NK-92 (cell line): ENCODE results near the gene STK33.

Source experiments
- DNase-seq: peaks from one replicate; lab custom pipeline; 2025; ENCODE audit not compliant: unreplicated experiment; lab: John Stamatoyannopoulos, UW

STK33 gene

DNA sequence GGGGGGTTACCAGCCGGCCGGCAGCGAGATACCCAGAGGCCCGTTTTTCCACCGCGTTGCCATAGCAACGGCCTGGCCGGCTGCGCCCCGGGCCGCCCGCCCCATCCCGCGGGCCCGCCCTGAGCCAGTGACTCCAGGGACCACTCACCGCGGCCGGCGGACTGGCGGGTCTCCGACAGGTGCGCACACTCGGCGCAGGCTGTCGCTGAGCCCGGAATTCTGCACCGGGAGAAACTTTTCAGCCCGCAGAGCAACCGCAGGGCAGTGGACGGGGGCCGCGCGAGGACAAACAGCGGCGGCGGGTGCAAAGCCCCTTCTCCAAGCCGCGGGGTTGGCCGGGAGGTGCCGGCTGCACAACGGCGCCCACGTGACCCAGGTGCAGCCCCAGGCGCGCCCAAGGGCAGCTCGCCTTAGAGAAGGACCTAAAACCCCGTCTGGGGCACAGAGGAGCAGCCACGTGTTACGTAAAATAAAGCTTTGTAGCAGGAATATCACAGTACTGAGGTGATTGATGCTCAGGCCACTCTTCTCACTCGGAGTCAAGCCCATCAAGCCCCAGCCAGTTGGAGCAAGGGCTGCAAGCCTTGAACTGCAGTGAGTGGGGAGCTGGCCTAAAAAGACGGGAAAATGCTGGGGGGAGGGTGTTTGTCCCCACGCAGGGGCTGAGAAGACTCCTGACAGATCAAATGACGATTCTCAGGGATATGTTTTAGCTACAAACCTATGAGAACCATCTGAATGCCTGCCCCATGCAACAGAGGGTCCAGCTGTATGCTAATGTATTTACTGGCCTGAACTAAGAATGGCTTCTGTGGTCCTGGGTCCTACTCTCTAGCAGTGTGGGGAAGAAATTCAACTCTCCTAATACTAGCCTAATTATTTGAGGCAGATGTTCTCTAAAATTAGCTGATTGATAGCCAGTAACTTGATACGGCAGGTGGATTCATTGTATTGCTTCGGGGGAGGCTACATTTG is at the start of gene STK33:
TSS of gene STK33 (minus strand) at position 294 of the 975 bp plus-strand sequence. CDS start 119,323 bp downstream, outside the sequence.
- DNase-seq = no peak

DNA sequence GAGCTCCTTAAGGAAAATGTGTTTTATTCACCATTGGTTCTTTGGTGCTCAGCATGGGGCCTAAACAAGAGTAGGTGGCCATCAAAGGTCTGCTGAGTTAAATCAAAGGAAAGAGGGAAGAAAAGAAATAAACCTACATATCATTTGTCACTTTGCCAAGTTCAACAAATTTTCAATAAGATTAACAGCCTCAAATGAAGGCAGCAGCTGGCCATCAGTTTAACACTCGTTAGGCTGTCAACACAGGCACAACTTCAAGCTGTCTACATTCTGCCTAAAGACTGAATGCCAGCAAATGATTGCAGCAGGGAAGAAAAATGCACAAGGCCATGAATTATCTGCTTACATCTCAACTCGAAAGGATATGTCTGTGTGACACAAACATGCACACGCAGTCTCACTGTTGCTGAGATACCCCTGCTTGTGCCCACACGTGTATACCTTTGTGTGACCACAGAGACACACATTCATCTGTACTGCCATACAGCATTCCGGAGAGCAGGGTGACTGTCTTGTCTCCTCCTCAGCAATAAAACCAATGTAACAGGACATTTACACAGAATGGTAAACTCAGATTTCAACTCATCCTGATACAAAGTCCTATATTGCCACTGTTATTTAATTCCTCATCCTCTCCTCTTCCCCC is 48.3 kb upstream of the STK33 start:
- DNase-seq = no peak

GRCh38 chr11:8641332-8641731 is 47.3 kb upstream of the STK33 start:
- no peak for DNase-seq

DNA sequence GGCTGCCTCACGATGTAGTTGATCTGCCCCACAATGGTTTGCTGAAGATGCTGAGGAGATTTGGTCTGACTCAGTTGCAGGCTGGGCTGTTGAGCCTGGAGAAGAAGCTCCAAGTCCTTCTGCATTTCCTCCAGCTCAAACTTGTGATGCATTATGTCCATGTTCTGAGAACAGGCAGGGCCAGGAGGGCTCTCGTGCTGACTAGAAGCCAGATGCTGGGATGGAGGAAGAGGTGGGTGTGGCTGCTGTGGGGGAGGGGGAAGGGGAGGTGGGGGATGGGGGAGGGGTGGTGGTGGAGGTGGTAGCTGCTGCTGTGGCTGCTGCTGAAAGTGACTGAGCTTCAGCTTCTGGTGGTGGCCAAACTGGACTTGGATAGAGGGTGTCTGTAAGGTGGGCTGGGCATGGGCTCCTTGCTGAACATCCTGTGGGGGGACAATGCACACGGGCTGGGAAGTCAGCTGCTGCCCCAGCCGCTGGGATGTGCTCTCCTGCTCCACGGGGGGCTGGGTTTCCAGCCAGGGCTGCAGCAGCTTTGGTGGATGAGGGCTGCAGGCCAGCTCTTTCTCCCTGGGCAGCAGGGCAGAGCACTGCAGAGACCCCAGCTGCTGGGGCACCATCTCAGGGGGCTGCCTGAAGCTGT is 46.4 kb upstream of the STK33 start:
- DNase-seq = no peak

DNA sequence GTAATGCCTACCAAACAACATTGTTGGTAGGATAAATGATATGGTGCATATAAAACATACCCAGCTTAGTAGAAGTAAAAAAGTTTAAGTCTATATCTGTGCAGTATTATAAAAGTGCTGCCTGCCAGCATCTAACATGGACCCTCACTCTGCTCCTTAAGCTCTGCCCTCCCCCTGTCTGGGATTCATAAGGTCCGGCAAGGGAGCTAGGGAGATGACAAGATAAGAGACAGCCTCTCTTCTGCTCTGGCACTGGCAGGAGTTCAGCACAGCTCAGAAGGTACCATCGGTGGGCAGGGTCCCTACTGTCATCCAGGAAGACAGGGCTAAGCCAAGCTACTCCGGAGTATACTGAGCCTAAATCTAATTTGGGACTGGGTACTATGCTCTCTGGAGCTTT is 45.6 kb upstream of the STK33 start:
- DNase-seq = no peak

DNA sequence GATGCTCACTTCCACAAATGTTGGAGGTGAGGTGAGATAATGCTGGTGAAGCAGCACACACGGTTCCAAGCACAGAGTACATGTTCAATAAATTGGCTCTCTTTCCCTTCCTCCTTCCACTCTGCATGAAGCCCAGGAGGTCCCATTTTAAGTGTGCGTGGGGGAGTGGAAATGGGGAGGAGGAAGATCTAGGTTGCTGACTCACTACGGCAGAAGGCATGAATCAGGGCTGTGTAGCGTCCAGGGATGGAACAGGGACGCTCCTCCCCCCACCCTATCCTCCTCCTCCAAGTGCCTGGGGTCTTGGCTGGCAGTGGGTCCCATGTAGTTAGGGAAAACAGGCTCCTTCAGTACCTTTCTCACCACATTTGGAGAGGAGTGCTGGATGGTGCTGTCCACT is 44.3 kb upstream of the STK33 start:
- DNase-seq = no peak

- no peak for DNase-seq
Measured at GRCh38 chr11:8636127-8636526, 42.1 kb upstream of the STK33 start.

GRCh38 chr11:8634498-8634897 is 40.5 kb upstream of the STK33 start:
- no peak for DNase-seq

DNA sequence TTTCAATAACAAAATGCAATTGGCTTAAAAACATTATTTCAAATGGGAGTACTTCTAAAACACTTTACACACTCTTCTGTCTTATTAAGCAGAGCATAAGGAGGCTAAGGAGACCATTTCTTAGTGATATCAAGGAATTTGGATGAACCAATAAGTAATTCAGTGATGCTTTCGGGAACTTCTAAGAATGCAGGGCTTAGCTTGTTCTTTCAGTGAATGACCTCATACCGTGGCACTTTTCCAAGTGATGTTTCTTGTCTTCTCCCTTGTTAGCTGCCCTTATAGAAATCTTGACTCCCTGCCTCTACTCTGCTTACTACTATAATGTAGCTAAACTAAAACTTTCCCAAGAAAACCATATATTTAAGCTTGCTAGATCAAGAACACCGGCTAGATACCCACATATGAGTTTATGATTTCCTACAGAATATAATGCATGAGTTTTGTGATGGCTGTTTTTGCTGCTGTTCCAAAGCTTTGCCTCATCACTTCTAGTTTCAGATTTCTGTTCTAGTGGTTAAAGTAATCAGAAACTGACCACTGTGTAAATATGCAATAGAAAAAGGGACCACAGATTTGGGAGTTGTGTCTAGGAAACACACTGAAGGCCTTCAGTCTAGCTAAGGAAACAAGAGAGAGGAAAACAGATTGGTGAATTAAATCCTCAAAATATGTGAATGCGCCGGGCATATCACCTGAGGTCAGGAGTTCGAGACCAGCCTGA is 37.5 kb upstream of the STK33 start:
- no peak for DNase-seq

- DNase-seq = no peak
Measured at GRCh38 chr11:8624698-8625097, 30.7 kb upstream of the STK33 start.

DNA sequence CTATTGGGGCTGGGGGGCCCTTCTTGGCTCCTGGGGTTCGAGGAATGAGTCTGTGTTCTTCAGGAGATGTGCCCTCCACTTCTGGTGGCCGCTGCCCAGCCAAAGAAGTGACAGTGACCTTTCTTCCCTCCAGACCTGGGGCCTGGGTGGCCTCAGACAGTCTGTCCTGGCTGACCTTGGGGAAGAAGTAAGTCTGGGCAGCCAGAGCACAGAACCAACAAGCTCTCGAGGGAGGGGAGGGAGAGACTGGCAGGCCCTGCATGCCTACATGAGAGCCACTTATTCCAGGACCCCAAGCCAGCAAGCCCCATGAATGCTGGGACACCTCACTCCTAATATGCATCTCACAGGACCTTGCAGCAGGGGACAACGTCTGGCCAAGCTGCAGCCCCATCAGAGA is 27.1 kb upstream of the STK33 start:
- DNase-seq = no peak

- DNase-seq = no peak
Measured at GRCh38 chr11:8617063-8617462, 23.0 kb upstream of the STK33 start.

DNA sequence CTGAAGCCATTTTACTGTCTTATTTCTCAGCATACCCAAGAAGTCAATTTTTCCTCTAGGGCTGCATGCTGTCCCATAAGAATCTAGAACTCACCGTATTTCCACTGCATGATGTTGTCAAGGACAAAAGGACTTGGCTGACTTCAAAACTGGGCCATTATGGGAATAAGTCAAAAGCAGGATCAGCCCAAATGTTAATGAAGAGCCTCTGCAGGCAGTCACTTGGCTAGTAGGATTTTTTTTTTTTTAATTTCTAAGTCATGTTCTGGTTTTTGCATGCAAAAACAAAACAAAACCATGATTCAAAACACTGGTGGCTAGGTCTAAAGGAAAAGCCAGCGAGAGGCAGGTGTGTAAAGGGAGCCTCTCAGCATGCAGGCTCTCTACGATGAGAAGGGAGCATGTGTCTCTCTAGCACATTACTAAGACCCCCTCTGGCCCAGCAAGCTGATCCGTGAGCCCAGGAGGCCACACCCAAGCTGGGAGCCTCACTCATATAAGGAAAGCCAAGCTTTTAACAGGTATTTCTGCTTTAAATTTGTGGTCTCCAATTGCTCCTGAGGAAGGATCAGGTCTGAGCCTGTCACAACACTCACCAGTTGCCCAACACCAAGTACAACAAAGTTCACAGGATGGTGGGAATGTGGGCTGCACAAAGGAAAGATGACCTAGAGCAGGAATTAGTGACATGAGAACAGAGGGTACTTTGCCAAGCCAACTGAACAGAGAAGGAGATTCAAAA is 21.4 kb upstream of the STK33 start:
- DNase-seq = no peak

DNA sequence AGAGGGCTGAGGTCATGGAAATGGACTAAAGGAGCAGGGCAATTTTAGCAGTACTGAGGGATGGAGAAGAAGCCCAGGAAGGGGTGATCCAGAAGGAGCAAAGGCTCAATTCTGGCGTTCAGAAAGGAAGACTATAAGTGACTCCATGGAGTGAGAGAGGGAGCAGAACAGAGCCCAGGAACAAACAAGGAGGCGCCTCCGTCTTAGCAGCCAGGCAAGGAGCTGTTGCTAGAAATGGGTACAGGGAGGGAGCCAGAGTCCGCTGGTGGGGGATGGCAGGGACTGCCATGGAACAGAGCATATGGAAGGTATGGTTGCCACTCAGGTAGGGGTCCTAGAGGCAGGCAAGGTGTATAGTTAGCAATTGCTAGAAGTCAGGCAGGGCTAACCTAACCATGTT is 20.5 kb upstream of the STK33 start:
- DNase-seq = no peak

DNA sequence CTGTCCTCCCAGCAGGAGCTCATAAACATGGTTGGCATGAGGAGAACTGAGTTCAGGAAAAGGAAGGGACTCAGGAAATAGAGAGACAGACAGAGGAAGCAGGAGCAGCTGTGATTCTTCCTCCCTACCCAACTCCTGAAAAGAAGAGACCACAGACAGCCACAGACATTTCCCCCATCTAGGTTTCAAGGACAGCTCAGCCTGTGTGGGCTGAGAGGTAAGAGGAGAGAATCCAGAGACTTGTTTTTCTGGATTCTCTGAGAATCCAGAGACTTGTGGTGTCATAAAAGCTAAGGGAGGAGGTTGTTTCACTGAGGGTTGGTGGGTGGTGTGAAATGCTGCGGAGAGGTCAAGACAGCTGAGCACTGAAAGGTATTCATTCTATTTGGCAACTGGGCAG is 19.0 kb upstream of the STK33 start:
- no peak for DNase-seq

- DNase-seq = no peak
Measured at GRCh38 chr11:8612522-8612921, 18.5 kb upstream of the STK33 start.

DNA sequence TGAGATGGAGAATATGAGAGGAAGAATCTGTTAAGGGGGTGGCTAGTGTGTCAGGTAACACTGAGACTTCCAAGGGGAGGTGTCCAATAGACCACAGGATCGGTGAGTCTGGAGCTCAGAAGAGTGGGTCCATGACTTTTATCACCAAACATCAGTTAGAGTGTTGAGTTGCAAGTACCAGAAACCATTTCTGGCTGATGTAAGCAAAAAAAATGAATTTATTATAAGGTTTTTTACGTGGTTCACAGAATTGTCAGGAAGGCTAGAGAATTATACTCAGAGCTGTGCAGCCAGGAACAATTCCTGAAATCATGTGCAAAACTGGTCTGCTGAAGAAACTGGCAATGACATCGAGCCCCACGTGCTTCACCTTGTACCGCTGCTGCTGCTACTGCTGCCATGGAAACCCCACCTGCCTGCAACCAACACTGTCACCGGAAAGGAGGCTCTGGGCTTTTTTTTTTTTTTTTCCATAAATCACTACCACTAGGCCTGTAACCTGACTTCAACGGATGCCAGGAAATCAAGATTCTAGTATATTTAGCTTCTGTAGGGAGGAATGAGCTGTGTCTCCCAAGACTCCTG is 16.6 kb upstream of the STK33 start:
- DNase-seq = no peak

GRCh38 chr11:8608652-8609051 is 14.6 kb upstream of the STK33 start:
- no peak for DNase-seq

DNA sequence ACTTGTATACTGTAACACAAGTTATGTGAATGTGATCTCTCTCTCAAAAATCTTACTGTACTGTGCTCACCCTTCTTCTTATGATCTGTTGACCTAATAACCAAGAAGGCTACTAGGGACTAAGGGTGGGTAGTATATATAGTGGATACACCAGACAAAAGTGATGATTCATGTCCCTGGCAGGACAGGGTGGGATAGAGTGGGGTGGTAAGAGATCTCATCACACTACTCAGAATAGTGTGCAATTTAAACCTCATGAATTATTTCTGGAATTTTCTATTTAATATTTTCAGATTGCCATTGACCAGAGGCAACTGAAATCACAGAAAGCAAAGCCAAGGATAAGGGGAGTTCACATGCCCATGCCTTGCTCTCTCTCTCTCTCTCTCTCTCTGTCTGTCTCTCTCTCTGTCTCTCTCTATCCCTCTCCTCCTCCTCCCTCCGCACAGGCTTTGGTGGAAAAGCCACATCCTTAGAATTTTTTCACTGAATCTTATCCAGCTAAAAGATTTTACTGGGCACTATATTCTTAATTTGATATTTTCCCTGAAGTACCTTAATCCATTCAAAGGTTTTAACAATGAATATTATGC is 12.0 kb upstream of the STK33 start:
- no peak for DNase-seq
